ENCODE data around the gene PCGF3. TPM values are rescaled to one million over a fixed set of nuclear protein-coding genes. Genes with fewer than 3 reads are reported as not detected.
A peak's percentile ranks its signal among the peaks of the same experiment; 100 is the strongest.

Gene PCGF3
- total RNA-seq, 1 donor from 2014 or later, result 50.3 TPM

DNA sequence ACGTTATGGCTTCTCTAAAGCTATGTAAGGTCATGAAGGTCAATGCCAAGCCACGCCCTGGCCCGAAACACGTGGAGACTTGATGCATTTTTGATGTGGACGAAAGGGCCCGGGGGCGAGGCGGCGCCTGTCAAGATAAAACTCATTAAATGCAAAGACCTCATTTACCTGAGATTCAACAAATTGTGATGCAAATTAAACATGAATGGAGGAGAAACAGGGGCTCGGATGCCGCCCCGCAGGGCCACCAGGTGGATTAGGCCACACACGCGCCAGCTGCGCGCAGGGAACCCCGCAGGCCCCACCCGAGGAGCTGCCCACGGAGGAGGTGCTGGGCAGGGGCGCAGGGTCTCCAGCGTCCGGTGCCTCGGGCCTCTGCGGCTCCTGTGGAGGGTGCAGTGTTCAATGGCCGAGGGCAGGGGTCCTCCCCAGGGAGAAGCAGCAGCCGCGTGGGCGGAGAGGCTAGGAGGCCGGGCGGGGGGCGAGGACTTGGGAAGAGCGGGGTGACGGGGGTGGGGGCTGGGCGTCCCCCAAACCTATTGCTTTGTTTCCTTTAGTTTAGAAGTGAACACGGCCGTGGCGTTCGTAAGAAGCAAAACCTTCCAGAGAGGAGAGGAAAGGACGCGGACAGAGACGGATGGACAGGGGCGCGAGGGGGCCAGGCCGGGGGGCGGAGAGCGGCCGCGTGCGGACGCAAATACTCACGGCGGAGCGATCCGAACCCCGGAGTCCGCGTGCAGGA, 79.9 kb downstream of the PCGF3 start:
- intact Hi-C loops (cut with DNase I), result no loop called here
- peak; percentile 64 for DNase-seq (ENCODE audit: low spot score)
- ATAC-seq, result no peak

DNA sequence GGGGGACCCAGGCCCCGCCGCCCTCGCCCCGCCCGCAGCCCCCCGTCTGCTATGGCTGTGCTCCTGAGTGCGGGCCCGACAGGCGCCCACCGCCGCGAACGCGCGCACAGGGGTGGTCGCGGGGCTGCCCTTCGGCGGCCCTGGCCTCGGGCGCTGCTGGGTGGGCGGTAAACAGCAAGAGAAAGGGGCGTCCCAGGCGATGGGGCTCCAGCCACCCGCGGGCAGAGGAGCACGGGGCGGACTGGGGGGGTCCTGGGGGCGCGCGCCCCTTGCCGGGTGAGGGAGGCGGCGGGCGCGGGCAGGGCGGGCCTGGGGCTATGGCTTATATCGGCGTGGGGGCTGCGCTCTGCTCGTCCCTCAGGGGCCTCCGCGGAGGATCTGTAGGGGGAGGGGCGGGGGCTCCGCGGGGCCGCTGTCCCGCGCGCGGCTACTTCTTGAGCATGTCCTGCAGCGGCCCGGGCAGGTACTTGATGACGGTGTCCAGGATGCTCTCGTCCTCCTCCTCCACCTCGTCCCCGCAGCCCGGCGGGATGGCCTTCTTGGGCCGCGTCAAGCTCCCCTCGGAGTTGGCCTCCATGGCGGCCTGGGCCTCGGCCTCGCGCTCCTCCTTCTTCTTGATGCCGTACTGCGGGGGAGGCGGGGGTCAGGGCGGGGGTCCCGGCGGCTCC, 80.6 kb downstream of the PCGF3 start:
- DNase-seq (ENCODE audit: low spot score), result peak; percentile 59
- intact Hi-C loops (cut with DNase I), result no loop called here
- ATAC-seq, result no peak

DNA sequence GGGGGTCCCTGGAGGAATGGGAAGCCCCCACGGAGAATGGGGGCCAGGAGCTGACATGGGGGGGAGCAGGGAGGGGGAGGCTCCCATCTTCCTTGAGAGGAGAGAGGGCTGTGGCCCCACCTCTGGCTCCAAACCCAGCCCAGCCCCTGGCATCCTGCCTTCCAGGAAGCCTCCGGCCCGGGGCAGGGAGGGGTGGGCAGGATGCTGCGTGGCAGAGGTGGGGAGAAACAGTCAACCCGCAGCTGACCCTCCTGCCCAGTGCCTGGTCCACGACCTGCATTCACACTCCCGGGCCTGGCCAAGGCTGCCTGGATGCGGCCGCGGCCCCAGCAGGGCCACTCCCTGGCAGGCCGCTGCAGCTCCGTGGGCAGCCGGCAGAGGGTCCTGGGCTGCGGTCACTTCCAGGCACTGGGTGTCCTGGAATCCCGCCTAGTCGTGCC, 81.2 kb downstream of the PCGF3 start:
- peak; percentile 63 for DNase-seq (ENCODE audit: low spot score)
- intact Hi-C loops (cut with DNase I), result no loop called here
- ATAC-seq, result no peak

DNA sequence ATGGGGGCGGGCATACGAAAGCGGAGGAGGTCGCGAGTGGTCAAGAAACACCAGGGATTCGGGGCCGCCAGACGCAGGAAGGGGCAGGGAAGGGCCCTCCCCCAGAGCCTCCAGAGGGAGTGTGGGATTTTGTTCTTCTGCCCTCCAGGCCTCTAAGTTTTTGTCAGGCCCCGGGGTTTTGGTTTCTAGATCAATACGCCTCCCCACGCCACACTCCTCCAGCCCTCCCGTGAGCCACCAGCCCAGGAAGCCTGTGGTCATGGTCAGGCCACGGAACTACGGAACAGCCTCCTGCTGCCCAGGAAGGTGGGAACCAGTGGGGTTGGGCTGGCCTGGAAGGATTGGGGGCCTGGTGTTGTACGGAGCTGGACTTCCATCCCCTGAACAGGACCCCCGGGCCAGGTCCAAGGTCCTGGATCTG, 81.9 kb downstream of the PCGF3 start:
- intact Hi-C loops (cut with DNase I), result no loop called here
- no peak for ATAC-seq
- peak; percentile 57 for DNase-seq (ENCODE audit: low spot score)

DNA sequence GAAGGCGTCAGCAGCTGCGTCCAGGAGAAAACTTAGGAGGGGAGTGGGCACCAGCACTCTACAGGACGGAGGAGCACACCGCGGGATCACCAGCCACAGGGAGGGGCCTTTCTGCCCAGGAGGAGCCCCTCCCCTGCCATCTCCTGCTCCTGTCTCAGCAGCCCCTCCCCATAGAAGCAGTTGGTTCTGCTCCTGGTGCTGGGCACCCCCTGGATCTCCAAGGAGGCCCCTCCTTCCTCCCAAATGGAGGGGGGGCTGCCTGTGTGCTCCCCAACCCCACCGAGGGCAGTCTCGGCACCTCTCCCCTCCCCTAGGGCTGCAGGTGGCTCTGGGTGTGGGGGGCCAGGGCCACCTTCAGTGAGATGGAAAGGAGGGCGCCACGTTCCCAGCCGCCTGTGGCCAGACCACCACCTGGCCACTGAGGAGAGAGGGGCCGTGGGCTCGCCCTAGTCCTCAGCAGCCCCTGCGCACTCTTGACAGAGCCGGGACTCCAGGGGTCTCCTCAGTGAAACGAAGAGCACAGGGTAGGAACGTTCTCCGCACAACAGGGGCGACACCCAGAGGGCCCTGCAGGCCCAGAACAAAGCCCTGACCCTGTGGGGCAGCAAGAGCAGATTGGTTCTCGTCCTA, 82.5 kb downstream of the PCGF3 start:
- intact Hi-C loops (cut with DNase I), result no loop called here
- no peak for DNase-seq (ENCODE audit: low spot score)
- no peak for ATAC-seq

DNA sequence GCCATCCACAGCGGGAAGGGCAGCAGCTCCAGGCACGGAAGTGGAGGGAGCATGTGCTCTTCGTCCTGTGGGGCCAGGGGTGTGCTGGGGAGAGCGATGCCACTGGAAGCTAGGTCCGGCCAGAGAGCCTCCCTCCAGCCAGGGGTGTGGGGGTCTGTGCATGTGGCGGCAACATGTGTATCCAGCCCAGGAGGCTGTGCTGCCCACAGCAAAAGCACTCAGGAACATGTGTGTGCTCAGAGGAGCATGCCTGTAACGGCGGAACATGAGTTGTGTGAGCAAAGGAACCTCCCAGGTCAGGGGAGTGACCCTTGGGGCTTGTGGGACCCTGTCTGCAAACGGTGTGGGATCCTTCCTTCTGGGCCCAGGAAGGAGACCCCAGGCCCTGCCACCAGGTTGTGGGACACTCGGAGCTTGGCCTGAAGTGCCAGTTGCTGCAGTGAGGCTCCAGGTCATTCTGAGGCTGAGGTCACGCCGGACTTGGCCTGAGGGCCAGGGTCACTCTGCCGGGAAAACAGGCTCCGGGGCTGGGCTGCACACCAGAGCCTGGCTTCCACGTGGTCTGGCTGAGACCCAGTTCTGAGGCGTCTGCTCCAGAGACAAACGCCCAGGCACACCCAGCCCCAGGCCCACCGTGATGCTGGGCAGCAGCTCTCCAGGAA, 83.1 kb downstream of the PCGF3 start:
- ATAC-seq (peak; percentile 77), DNase-seq (ENCODE audit: low spot score) (peak; percentile 67)
- intact Hi-C loops (cut with DNase I), result no loop called here

DNA sequence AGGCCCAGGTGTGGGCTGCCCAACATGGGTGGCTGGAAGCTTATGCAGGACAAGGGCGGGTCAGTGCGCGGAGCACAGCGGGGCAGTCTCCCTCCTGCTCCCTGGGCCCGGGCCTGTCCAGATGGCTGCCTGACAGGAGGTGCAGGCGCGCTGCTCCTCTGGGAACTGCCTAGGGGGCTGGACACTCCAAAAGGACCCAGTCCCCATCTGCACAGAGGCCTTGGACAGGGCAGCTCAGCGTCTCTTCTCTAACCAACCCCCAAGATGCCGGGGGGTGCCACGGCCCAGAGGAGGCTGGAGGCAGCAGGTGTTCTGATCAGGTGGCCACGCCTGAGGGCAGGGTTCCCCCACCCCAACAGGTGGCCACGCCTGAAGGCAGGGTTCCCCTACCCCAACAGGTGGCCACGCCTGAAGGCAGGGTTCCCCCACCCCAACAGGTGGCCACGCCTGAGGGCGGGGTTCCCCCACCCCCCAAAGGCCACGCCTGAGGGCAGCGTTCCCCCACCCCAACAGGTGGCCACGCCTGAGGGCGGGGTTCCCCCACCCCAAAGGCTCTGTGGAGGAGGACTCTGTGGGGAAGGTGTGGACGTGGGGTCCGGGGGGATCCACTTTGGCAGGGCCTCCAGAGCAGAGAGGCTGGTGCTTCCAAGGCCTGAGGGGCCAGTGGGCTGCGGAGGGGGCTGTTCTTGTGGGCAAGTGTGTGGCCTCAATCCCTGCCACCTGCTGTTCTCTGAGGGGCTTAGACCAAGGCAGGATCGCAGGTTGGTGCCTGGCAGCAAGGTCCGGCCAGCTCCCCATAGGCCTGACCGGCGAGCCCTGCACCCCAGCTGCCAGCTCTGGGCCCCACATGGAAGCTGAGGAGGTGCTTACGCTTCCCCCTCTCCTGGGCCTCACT, 84.2 kb downstream of the PCGF3 start:
- intact Hi-C loops (cut with DNase I), result no loop called here
- DNase-seq (ENCODE audit: low spot score), result peak; percentile 53

DNA sequence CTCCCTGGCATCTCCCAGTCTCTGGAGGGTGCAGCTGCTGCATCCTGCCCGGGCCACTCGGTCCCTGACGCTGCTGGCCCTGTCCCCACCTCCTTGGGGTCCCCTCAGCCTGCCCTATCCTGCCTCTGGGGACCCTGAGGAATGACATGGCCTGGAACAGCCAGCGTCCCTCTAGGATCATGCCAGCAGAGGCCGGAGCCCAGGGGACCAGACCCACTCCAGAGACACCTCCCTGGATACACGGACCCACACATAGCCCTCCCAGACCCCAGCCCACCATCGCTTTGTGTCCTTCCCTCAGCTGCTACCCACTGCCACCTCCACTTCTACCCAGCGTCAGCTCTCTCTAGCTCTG, 84.8 kb downstream of the PCGF3 start:
- ATAC-seq (no peak), DNase-seq (ENCODE audit: low spot score) (no peak)
- intact Hi-C loops (cut with DNase I), result no loop called here

More for the DNA sequence above, 84.2 kb downstream of the PCGF3 start:
- peak; percentile 1 for ATAC-seq

DNA sequence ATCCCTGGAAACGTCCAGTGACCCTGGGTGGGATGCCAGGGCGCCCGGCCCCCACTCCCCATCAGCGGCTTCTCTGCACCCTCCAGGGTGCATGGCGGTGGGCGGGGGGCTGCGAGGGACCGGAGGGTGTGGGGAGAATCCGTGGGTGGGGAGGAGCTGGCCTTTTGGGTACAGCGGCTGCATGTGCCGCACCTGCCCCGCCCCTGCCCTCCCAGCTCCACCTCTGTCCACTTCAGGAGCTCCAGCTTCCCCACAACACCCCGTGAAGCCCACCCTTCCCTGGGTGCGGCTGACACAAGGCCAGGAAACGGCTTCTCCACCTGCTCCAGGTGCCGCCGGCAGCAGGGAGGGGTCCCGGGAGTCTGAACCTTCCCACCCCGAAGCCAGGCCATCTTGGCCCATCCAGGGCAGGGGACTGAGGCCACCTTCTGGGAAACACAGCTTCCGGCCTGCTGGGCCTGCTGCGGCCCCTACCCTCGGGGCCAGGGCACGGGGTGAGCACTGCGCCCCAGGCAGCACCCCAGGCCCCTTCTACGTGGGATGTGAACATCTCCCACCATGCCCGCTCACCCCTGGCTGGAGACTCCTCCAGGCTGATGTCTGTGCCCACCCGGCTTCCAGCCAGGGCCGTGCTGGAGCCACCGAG, 85.7 kb downstream of the PCGF3 start:
- intact Hi-C loops (cut with DNase I), result no loop called here
- ATAC-seq (no peak), DNase-seq (ENCODE audit: low spot score) (no peak)

DNA sequence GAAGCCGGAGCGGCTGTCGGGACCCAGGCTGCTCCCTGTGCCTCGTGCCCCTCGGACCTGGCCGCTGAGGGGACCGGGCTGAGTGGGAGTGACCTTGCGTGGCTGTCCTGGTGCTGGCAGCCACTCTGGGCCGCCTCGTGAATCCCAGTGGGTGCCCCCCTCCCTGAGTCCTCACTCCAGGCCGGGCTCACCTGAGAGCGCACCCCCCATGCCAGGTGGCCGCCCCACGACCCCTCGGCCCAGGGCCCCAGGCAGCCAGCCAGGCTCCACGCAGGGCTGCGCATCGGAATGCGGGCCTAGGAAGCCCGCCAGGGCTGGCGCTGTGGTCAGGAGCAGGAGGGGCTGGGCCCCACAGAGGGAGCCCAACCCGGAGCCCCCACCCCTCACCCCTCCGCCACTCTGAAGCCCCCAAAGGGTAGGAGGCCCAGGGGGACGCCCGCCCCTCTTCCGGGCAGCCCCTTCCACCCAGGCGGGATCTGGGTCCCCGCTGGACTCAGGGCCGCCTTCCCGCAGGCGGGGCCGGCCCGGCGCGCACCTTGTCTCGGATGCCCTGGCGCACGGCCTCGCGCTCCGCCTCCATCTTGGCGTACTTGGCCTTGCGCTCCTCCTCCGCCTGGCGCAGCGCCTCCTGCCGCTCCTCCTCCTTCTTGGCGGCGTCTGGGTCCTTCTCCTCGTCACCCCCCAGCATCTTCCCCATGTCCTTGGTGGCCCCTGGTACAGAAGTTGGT, 86.4 kb downstream of the PCGF3 start:
- DNase-seq (ENCODE audit: low spot score) (no peak), ATAC-seq (peak; percentile 49)
- intact Hi-C loops (cut with DNase I), result no loop called here

DNA sequence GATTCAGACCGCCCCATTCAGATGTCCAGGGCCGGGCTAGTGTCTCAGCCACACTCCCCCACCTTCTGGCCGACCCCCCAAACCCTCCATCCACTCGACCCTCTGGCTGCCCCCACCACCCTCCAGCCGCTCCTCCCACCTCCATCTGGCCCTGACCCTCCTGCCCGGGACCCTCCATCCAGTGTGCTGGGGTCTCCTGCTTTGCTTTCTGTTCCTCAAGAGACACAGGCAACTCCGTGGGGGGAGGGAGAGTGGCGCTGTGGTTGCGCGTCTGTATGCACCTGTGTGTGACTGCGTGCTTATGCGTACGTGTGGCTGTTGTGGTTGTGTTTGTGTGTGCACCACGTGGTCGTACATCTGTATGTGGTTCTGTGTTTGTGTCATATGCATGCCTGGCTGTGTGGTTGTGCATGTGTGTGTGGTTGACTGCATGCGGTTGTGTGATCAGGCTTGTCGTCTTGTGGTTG, 87.0 kb downstream of the PCGF3 start:
- ATAC-seq (no peak), DNase-seq (ENCODE audit: low spot score) (no peak)
- intact Hi-C loops (cut with DNase I), result no loop called here

DNA sequence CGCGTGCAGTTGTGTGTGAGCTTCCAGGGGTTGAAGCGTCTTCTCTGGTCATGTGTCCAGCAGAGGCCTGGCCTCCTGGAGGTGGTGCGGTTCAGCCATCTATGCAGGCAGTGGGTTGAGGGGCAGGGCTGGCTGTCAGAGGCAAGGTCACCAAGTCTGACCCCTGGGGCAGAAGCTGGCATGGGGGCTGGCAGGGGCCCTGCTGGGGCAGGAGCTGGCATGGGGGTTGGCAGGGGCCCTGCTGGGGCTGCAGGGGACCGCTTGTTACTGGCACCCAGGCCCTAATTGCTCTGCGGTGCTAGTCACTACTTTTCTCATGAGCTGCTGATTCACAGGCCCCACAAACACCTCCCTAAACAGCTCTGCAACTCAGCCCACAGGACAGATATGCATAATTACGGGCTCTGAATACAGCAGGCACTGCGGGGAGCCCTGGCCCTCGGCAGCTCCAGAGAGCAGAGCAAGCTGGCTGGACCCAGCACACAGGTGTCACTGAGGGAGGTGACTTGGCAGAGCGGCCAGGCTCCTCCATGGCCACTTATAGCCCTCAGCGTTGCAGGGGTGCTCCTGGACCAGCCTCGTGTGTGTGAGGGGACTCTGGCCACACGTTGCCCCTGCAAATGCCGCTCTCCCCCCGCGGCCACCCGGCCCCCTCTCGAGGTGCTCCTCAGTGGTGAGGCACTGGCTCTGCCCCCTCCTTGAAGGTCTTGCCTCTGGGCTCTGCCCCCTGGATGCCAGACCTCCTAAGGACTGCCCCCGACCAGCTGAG, 87.6 kb downstream of the PCGF3 start:
- DNase-seq (ENCODE audit: low spot score) (no peak), ATAC-seq (no peak)
- intact Hi-C loops (cut with DNase I), result no loop called here

DNA sequence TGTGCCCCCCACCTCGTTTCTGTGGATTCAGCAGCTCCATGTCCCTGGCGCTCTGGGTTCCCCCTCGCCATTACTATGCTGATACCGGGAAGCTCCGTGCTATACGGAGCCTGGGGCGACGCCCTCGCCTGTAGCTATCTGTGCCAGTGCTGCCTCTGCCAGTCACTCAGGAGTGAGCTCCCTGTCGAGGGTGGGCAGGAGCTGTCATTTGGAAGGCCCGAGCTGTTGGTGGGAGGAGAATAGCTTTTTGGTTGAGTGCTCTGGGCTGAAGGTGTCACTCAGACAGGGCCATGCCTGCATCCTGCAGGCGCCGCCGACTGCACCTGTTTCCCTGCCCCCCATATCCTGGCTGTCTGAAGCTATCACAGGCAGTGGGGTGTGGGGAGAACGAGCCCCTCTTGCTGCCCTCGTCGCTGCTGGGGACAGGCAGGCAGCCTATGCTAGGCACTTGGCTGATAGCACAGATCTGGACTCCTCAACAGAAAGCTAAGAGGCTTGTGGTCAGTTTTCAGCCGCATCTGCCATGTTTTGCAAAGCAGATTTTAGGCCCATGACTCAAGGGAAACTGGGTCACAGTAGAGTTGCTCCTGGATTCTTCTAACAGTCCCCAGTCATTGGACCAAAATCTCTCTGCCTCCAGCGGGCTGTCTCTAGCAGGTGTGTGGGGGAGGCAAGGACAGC, 88.4 kb downstream of the PCGF3 start:
- intact Hi-C loops (cut with DNase I), result no loop called here
- ATAC-seq, result no peak
- DNase-seq (ENCODE audit: low spot score), result no peak

DNA sequence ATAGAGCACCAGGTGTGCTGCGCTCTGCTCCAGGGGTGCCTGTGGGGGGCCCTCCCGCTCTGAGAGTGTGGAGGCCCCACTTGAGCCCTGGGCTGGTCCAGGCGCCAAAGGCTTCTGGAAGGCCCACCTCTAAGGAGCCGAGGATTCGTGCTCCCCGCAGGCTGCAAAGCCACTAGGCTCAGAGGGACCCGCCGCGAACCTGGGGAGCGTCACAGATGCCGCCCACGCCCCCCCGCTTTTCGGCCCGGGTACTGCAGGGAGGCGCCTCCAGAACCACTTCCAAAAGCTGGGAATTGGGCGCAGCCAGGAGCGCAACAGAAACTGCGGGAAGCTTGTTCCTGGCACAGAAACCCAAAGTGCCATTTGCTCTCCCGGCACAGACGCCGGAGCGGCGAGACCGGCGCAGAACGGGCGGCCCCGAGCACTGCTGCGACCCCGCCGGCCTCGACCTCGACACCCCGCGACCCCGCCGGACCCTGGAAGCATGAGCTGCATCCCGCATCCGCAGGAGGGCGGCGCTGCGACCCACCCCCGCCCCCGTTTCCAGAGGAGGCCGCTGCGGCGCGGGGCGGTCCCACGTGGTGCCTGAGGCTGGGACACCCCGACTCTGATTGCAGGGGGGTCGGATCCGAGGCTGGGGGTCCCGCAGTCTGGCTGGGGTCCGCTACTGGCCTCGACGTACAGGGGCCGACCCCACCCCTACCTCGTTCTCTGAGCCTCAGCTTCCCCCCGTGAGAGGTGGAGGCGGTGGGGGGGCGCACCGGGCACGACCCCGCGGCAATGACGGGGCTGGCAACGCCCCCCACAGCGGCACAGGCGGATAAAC, 89.5 kb downstream of the PCGF3 start:
- DNase-seq (ENCODE audit: low spot score) (no peak), ATAC-seq (no peak)
- intact Hi-C loops (cut with DNase I), result no loop called here

DNA sequence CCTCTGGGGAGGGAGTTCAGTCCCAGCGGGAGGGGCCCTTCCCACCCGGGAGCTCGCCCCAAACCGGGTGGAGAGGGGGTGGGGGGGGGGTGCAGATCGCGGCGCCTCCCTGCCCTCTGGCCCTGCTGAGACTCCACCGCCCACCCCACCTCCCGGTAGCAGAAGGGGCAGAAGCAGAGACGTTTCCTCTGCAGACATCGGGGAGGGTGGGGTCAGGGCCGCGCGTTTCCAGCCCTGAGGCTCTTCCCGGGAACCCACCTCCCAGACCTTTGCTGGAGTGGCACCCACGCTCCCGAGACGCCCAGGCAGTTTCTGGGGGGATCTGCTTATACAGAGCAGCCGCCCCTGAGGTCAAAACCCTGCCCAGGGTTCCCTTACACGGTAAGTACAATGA, 90.1 kb downstream of the PCGF3 start:
- ATAC-seq (no peak), DNase-seq (ENCODE audit: low spot score) (no peak)
- intact Hi-C loops (cut with DNase I), result no loop called here

DNA sequence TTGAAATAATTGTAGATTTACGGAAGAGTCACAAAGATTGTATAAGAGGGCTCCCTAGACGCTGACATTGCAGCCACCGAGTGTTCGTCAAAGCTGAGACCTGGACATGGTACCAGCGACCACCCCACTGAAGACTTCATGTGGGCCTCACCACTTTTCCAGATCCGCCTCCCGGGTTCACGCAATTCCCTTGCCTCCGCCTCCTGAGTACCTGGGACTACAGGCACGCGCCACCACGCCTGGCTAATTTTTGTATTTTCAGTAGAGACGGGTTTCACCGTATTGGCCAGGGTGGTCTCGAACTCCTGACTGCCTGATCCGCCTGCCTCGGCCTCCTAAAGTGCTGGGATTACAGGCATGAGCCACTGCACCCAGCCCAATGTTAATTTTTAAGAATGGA, 90.6 kb downstream of the PCGF3 start:
- ATAC-seq, result no peak
- DNase-seq (ENCODE audit: low spot score), result no peak
- intact Hi-C loops (cut with DNase I), result no loop called here
